Measurements from ENCODE around the gene JDP2. TPM values are rescaled to one million over a fixed set of nuclear protein-coding genes. Genes with fewer than 3 reads are reported as not detected.

Gene JDP2
- total RNA-seq, 4 donors from 2014 or later, result 82.3 to 147 (median 106) TPM

- WGBS, 2 donors, result 51 to 63% methylated on average over 7 of the region's 7 CpGs
- Histone ChIP-seq H3K27me3 (no peaks in the 10 kb centered on the region), H3K4me3 (no peak overlapping the region), H3K4me1 (peaks cover 0 to 97% (median 24%) of the 10 kb centered on the region in 4 donors), H3K36me3 (peaks cover 0 to 54% (median 0%) of the 10 kb centered on the region in 3 donors), H3K27ac (peak overlapping the region in 3 of 4 donors; percentile 2 to 82 (median 74)), H3K9me3 (no peaks in the 10 kb centered on the region)
- no peak for TF ChIP-seq EP300 (IDR thresholded peaks at IDR 0.05)
- no peak for TF ChIP-seq CTCF (IDR thresholded peaks at IDR 0.05)
- no peak for TF ChIP-seq POLR2A (IDR thresholded peaks at IDR 0.05)
- no peak for DNase-seq (ENCODE audit: low spot score in 2 of 2)
These were observed 15.6 kb downstream of the JDP2 start for GRCh38 chr14:75443203-75443969.

GRCh38 chr14:75445236-75445635 lies 17.4 kb downstream of the JDP2 start:
- H3K27ac ChIP-seq, result no peak overlapping the region
- WGBS, 2 donors, result 98% methylated on average over 6 of the region's 6 CpGs
- TF ChIP-seq EP300 (IDR thresholded peaks at IDR 0.05), result no peak
- no peak for TF ChIP-seq POLR2A (IDR thresholded peaks at IDR 0.05)
- H3K4me3 ChIP-seq, result no peak overlapping the region
- DNase-seq (ENCODE audit: low spot score in 2 of 2), result no peak
- H3K9me3 ChIP-seq, result no peaks in the 10 kb centered on the region
- H3K4me1 ChIP-seq, result peaks cover 0 to 97% (median 38%) of the 10 kb centered on the region in 4 donors
- H3K36me3 ChIP-seq, result peaks cover 0 to 36% (median 0%) of the 10 kb centered on the region in 3 donors
- no peaks in the 10 kb centered on the region for H3K27me3 ChIP-seq

DNA sequence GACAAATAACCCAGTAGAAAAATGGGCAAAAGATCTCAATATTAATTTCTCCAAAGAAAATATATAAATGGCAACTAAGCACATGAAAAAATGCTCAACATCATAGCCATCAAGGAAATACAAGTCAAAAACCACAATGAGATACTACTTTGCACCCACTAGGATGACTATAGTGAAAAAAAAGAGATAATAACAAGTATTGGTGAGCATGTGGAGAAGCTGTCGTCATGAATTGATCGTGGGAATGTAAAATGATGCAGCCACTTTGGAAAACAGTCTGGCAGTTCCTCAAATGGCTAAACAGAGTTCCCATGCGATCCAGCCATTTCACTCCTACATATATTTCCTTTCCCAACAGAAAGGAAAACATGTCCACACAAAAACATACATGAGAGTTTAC lies 18.1 kb downstream of the JDP2 start:
- H3K36me3 ChIP-seq, result peaks cover 0 to 29% (median 0%) of the 10 kb centered on the region in 3 donors
- DNase-seq (ENCODE audit: low spot score in 2 of 2), result no peak
- TF ChIP-seq CTCF (IDR thresholded peaks at IDR 0.05) (no peak), POLR2A (IDR thresholded peaks at IDR 0.05) (no peak), EP300 (IDR thresholded peaks at IDR 0.05) (no peak)
- H3K27ac ChIP-seq, result no peak overlapping the region
- H3K4me1 ChIP-seq, result peaks cover 0 to 97% (median 38%) of the 10 kb centered on the region in 4 donors
- H3K4me3 ChIP-seq, result no peak overlapping the region
- H3K9me3 ChIP-seq, result no peaks in the 10 kb centered on the region
- no peaks in the 10 kb centered on the region for H3K27me3 ChIP-seq
- 52 to 57% methylated on average over 3 of the region's 3 CpGs for WGBS, 2 donors

DNA sequence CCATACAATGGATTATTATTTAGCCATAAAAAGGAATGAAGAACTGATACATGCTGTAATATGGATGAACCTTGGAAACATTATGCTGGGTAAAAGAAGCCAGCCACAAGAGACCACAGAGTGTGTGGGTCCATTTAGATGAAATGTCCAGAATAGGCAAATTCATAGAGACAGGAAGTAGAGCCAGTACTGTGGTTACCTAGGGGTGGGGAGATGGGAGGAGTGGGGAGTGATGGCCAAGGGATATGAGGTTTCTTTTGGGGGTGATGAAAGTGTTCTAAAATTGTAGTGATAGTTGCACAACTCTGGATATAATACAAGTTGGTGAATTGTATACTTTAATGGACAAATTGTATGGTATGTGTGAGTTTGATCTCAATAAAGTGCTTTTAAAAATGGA lies 18.6 kb downstream of the JDP2 start:
- Histone ChIP-seq H3K4me3 (no peak overlapping the region), H3K27ac (peak overlapping the region in 1 of 4 donors; percentile 25), H3K27me3 (no peaks in the 10 kb centered on the region), H3K36me3 (peaks cover 0 to 26% (median 0%) of the 10 kb centered on the region in 3 donors), H3K9me3 (no peaks in the 10 kb centered on the region), H3K4me1 (peaks cover 0 to 97% (median 40%) of the 10 kb centered on the region in 4 donors)
- no peak for DNase-seq (ENCODE audit: low spot score in 2 of 2)
- TF ChIP-seq CTCF (IDR thresholded peaks at IDR 0.05), result no peak
- TF ChIP-seq EP300 (IDR thresholded peaks at IDR 0.05), result no peak
- no peak for TF ChIP-seq POLR2A (IDR thresholded peaks at IDR 0.05)

GRCh38 chr14:75448209-75448608 lies 20.4 kb downstream of the JDP2 start:
- H3K27ac ChIP-seq, result no peak overlapping the region
- DNase-seq (ENCODE audit: low spot score in 2 of 2), result no peak
- H3K27me3 ChIP-seq, result no peaks in the 10 kb centered on the region
- H3K9me3 ChIP-seq, result no peaks in the 10 kb centered on the region
- peaks cover 0 to 18% (median 0%) of the 10 kb centered on the region in 3 donors for H3K36me3 ChIP-seq
- H3K4me1 ChIP-seq, result peaks cover 0 to 97% (median 48%) of the 10 kb centered on the region in 4 donors
- TF ChIP-seq CTCF (IDR thresholded peaks at IDR 0.05) (no peak), POLR2A (IDR thresholded peaks at IDR 0.05) (no peak), EP300 (IDR thresholded peaks at IDR 0.05) (no peak)
- WGBS, 2 donors, result 88 to 94% methylated on average over 1 of the region's 1 CpG
- no peak overlapping the region for H3K4me3 ChIP-seq
